Keratinocyte (primary cell): ENCODE data around the gene DBNL. TPM values are rescaled to one million over a fixed set of nuclear protein-coding genes. Genes with fewer than 3 reads are reported as not detected.

Experiments used
- DNase-seq: peaks from one replicate; pipeline ENCODE4 v3.0.0-alpha.2; 2011; ENCODE audit warnings: low read depth, missing footprints, low spot score
- FAIRE-seq: peaks from 2 replicates; lab custom pipeline; 2011; peaks lifted over from hg19 to GRCh38; lab: Jason Lieb, UNC
- H2AFZ ChIP-seq: 2 replicates; pipeline ENCODE4 v1.6.0; 2012; ENCODE audit warnings: low read length, control low read depth, inconsistent platforms; ENCODE audit not compliant: control insufficient read depth
- H3K27ac ChIP-seq: 2 replicates; pipeline ENCODE4 v1.5.1; 2011; ENCODE audit warnings: low read length; ENCODE audit not compliant: control insufficient read depth, insufficient read depth
- H3K27me3 ChIP-seq: 3 replicates; pipeline ENCODE4 v1.6.0; 2011; ENCODE audit warnings: low read length; ENCODE audit not compliant: control insufficient read depth, insufficient read depth; ENCODE audit errors: extremely low read depth
- H3K36me3 ChIP-seq, 2 experiments: 2 replicates in 1 of 2; 3 replicates in 1 of 2; pipeline ENCODE4 v1.5.1; 2011; ENCODE audit warnings: low read length in 2 of 2, mild to moderate bottlenecking in 1 of 2; ENCODE audit not compliant: control insufficient read depth in 2 of 2, insufficient read depth in 2 of 2; ENCODE audit errors: extremely low read depth in 1 of 2
- H3K4me1 ChIP-seq: 3 replicates; pipeline ENCODE4 v1.5.1; 2011; ENCODE audit warnings: low read length; ENCODE audit not compliant: control insufficient read depth, insufficient read depth; ENCODE audit errors: extremely low read depth
- H3K4me2 ChIP-seq: 3 replicates; pipeline ENCODE4 v1.6.0; 2011; ENCODE audit warnings: low read depth, low read length; ENCODE audit not compliant: control insufficient read depth, insufficient read depth; ENCODE audit errors: extremely low read depth
- H3K4me3 ChIP-seq, 3 experiments: fragments of 200-600 bp in 1 of 3; sonication (generic) in 1 of 3; 2 replicates in 2 of 3; 3 replicates in 1 of 3; pipeline ENCODE4 v1.5.1; 2011 to 2016; ENCODE audit warnings: low read length in 3 of 3, mild to moderate bottlenecking in 3 of 3, control low read depth in 2 of 3, inconsistent platforms in 1 of 3, low read depth in 1 of 3, mixed read lengths in 1 of 3, mixed run types in 1 of 3, moderate library complexity in 1 of 3; ENCODE audit not compliant: control insufficient read depth in 2 of 3, insufficient read depth in 2 of 3; ENCODE audit errors: extremely low read depth in 1 of 3
- H3K79me2 ChIP-seq: 2 replicates; pipeline ENCODE4 v1.6.0; 2012; ENCODE audit warnings: low read length; ENCODE audit not compliant: control insufficient read depth, insufficient read depth
- H3K9ac ChIP-seq: 3 replicates; pipeline ENCODE4 v1.6.0; 2011; ENCODE audit warnings: low read length; ENCODE audit not compliant: control insufficient read depth, insufficient read depth; ENCODE audit errors: extremely low read depth
- H3K9me1 ChIP-seq: 3 replicates; pipeline ENCODE4 v1.6.0; 2011; ENCODE audit warnings: low read length; ENCODE audit not compliant: control insufficient read depth, insufficient read depth; ENCODE audit errors: extremely low read depth
- H3K9me3 ChIP-seq: 2 replicates; pipeline ENCODE4 v1.5.1; 2012; ENCODE audit warnings: low read depth, low read length; ENCODE audit not compliant: control insufficient read depth
- H4K20me1 ChIP-seq: 3 replicates; pipeline ENCODE4 v1.6.0; 2011; ENCODE audit warnings: low read length; ENCODE audit not compliant: control insufficient read depth, insufficient read depth; ENCODE audit errors: extremely low read depth
- CTCF ChIP-seq, 3 experiments: IDR thresholded peaks in 1 of 3; conservative IDR thresholded peaks in 1 of 3; optimal IDR thresholded peaks in 1 of 3; 2 replicates in 2 of 3; 3 replicates in 1 of 3; pipeline versions ENCODE3 to v1.5.1; 2011; ENCODE audit warnings: low read length in 3 of 3, mild to moderate bottlenecking in 3 of 3, moderate library complexity in 2 of 3, control low read depth in 1 of 3, inconsistent platforms in 1 of 3; ENCODE audit not compliant: insufficient read depth in 2 of 3; ENCODE audit errors: extremely low read depth in 1 of 3
- EZH2 ChIP-seq: IDR thresholded peaks from one replicate; pipeline ENCODE4 v1.6.1; 2012; ENCODE audit warnings: inconsistent platforms, mild to moderate bottlenecking, low read length, moderate library complexity
- dilution Hi-C: fragments of 300-500 bp; cut with MboI; formaldehyde crosslinking; loops from one replicate; pipeline ENCODE4 v1.7.0; 2020; ENCODE audit warnings: low sequenced_read_pairs; ENCODE audit not compliant: extremely low pct_ligation_motif_present
- polyA plus RNA-seq, 5 experiments: library from polyadenylated mRNA; depleted of rRNA in 3 of 5; stranded (reverse) in 3 of 5; stranded (forward) in 1 of 5; unstranded in 1 of 5; fragments of >200 nt; gene quantifications; 1 replicate in 1 of 5; 2 replicates in 3 of 5; 3 replicates in 1 of 5; pipeline versions ENCODE4 v1.2.1 to v1.2.3, GENCODE V29; 2011 to 2012; ENCODE audit warnings: missing spikeins in 2 of 5, low read depth in 1 of 5, low replicate concordance in 1 of 5

Gene DBNL
- polyA plus RNA-seq, 1 donor (not counting 4 experiments of a cell fraction or from before 2014, with no cell fraction given) = 76.1 TPM

GRCh38 chr7:44058759-44059218 is 14.3 kb downstream of the DBNL start:
- Histone ChIP-seq H3K9me3 (no peaks in the 10 kb centered on the region), H3K4me1 (peaks cover 3% of the 10 kb centered on the region), H3K27me3 (no peaks in the 10 kb centered on the region), H3K9ac (no peak overlapping the region), H3K79me2 (peaks cover 5% of the 10 kb centered on the region), H3K9me1 (no peaks in the 10 kb centered on the region), H3K4me3 (no peak overlapping the region), H3K4me2 (no peak overlapping the region), H2AFZ (no peak overlapping the region), H4K20me1 (peaks cover 6% of the 10 kb centered on the region), H3K27ac (no peak overlapping the region), H3K36me3 (peaks cover 48 to 55% of the 10 kb centered on the region in 2 experiments)
- FAIRE-seq (no peak), DNase-seq (no peak)
- dilution Hi-C loops = no loop called here
- no peak for TF ChIP-seq CTCF (optimal IDR thresholded peaks at IDR 0.05 in 1 of 3, IDR thresholded peaks at IDR 0.05 in 1 of 3, conservative IDR thresholded peaks at IDR 0.05 in 1 of 3; ENCODE audit: extremely low read depth in 1 of 3, insufficient read depth in 2 of 3, low read length in 3 of 3)
- no peak for TF ChIP-seq EZH2

- TF ChIP-seq CTCF (optimal IDR thresholded peaks at IDR 0.05 in 1 of 3, IDR thresholded peaks at IDR 0.05 in 1 of 3, conservative IDR thresholded peaks at IDR 0.05 in 1 of 3; ENCODE audit: extremely low read depth in 1 of 3, insufficient read depth in 2 of 3, low read length in 3 of 3) = no peak
- TF ChIP-seq EZH2 = no peak
- no peak overlapping the region for H2AFZ ChIP-seq
- peaks cover 3% of the 10 kb centered on the region for H3K4me1 ChIP-seq
- no peaks in the 10 kb centered on the region for H3K9me1 ChIP-seq
- H3K27ac ChIP-seq = no peak overlapping the region
- no peaks in the 10 kb centered on the region for H3K27me3 ChIP-seq
- peaks cover 5% of the 10 kb centered on the region for H3K79me2 ChIP-seq
- no peak overlapping the region for H3K4me3 ChIP-seq
- H3K4me2 ChIP-seq = no peak overlapping the region
- H3K9me3 ChIP-seq = no peaks in the 10 kb centered on the region
- FAIRE-seq = no peak
- H3K9ac ChIP-seq = no peak overlapping the region
- H3K36me3 ChIP-seq = peaks cover 48 to 55% of the 10 kb centered on the region in 2 experiments
- H4K20me1 ChIP-seq = peaks cover 6% of the 10 kb centered on the region
- DNase-seq = no peak
- dilution Hi-C loops = no loop called here
These were observed 15.0 kb downstream of the DBNL start for GRCh38 chr7:44059219-44060090.
